ENCODE measurements around the gene ZNF362. TPM values are rescaled to one million over a fixed set of nuclear protein-coding genes. Genes with fewer than 3 reads are reported as not detected.

The ZNF362 gene
- total and polyA plus RNA-seq, 2 experiments from 2014 or later, result 11.0 to 12.9 TPM

DNA sequence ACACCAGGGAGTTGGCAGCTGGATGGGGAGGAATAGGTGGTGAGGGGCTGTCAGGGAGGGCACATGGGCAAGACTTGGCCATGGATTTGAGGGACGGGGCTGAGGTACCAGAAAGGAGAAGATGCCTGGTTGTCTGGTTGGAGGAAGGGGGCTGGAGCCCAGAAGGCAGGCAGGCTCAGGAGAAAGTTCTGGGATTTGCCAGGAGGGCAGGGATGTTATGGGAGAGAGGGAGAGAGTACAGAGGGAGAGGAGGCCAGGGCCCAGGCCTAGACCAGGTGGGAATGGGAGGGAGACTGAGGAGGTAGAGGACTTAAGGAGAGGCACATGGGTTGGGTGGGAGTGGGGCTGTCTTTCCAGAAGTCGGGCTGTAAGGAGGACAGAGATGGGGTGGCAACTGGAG is 60.3 kb downstream of the ZNF362 start (continued):
- TF ChIP-seq STAT1 (IDR thresholded peaks at IDR 0.05; ENCODE audit: unreplicated experiment) (no peak), NANOG (IDR thresholded peaks at IDR 0.05; ENCODE audit: borderline replicate concordance) (no peak), ZNF114 (CRISPR knock-in tag; IDR thresholded peaks at IDR 0.05) (no peak), POLR2AphosphoS5 (IDR thresholded peaks at IDR 0.05; ENCODE audit: low read depth) (no peak)

DNA sequence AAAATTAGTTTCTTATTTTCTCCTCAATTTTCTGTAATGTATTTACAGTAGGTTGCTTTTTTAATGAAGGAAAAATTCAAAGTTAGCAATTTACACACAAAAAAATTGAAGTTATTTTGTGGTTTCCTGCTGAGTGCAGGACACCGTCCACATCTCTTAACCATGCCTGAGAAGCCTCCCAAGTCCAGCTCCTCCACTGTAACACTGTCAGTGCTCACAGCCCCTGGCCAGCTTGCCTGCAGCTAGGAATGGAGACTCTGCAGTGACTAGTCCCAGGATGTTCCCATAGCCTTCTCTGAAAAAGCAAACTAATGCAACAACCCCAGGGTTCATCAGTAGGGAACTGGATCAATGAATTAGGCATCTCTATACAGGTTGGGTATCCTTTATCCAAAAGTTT is 61.1 kb downstream of the ZNF362 start:
- no peaks in the 10 kb centered on the region for H3K4me1 ChIP-seq (ENCODE audit: insufficient read depth)
- H3K36me3 ChIP-seq (ENCODE audit: insufficient read depth), result no peaks in the 10 kb centered on the region
- H2AFZ ChIP-seq, result no peak overlapping the region
- no peaks in the 10 kb centered on the region for H3K9me2 ChIP-seq (ENCODE audit: insufficient read depth)
- H3K4me3 ChIP-seq, result no peak overlapping the region
- H4K20me1 ChIP-seq (replicated peaks; ENCODE audit: insufficient read depth), result no peaks in the 10 kb centered on the region
- no peak for ATAC-seq
- no peak for DNase-seq (ENCODE audit: low spot score)
- TF ChIP-seq STAT1 (IDR thresholded peaks at IDR 0.05; ENCODE audit: unreplicated experiment), result no peak
- TF ChIP-seq EZH2phosphoT487 (IDR thresholded peaks at IDR 0.05; ENCODE audit: unreplicated experiment), result no peak
- TF ChIP-seq, protein P1, sequence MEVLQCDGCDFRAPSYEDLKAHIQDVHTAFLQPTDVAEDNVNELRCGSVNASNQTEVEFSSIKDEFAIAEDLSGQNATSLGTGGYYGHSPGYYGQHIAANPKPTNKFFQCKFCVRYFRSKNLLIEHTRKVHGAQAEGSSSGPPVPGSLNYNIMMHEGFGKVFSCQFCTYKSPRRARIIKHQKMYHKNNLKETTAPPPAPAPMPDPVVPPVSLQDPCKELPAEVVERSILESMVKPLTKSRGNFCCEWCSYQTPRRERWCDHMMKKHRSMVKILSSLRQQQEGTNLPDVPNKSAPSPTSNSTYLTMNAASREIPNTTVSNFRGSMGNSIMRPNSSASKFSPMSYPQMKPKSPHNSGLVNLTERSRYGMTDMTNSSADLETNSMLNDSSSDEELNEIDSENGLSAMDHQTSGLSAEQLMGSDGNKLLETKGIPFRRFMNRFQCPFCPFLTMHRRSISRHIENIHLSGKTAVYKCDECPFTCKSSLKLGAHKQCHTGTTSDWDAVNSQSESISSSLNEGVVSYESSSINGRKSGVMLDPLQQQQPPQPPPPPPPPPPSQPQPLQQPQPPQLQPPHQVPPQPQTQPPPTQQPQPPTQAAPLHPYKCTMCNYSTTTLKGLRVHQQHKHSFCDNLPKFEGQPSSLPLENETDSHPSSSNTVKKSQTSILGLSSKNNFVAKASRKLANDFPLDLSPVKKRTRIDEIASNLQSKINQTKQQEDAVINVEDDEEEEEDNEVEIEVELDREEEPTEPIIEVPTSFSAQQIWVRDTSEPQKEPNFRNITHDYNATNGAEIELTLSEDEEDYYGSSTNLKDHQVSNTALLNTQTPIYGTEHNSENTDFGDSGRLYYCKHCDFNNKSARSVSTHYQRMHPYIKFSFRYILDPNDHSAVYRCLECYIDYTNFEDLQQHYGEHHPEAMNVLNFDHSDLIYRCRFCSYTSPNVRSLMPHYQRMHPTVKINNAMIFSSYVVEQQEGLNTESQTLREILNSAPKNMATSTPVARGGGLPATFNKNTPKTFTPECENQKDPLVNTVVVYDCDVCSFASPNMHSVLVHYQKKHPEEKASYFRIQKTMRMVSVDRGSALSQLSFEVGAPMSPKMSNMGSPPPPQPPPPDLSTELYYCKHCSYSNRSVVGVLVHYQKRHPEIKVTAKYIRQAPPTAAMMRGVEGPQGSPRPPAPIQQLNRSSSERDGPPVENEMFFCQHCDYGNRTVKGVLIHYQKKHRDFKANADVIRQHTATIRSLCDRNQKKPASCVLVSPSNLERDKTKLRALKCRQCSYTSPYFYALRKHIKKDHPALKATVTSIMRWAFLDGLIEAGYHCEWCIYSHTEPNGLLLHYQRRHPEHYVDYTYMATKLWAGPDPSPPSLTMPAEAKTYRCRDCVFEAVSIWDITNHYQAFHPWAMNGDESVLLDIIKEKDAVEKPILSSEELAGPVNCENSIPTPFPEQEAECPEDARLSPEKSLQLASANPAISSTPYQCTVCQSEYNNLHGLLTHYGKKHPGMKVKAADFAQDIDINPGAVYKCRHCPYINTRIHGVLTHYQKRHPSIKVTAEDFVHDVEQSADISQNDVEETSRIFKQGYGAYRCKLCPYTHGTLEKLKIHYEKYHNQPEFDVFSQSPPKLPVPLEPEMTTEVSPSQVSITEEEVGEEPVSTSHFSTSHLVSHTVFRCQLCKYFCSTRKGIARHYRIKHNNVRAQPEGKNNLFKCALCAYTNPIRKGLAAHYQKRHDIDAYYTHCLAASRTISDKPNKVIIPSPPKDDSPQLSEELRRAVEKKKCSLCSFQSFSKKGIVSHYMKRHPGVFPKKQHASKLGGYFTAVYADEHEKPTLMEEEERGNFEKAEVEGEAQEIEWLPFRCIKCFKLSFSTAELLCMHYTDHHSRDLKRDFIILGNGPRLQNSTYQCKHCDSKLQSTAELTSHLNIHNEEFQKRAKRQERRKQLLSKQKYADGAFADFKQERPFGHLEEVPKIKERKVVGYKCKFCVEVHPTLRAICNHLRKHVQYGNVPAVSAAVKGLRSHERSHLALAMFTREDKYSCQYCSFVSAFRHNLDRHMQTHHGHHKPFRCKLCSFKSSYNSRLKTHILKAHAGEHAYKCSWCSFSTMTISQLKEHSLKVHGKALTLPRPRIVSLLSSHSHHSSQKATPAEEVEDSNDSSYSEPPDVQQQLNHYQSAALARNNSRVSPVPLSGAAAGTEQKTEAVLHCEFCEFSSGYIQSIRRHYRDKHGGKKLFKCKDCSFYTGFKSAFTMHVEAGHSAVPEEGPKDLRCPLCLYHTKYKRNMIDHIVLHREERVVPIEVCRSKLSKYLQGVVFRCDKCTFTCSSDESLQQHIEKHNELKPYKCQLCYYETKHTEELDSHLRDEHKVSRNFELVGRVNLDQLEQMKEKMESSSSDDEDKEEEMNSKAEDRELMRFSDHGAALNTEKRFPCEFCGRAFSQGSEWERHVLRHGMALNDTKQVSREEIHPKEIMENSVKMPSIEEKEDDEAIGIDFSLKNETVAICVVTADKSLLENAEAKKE (CRISPR knock-in tag; IDR thresholded peaks at IDR 0.05), result no peak
- no peak for TF ChIP-seq ZNF331 (CRISPR knock-in tag; IDR thresholded peaks at IDR 0.05; ENCODE audit: low read depth)
- no peak for TF ChIP-seq JUNB (IDR thresholded peaks at IDR 0.05; ENCODE audit: unreplicated experiment)
- TF ChIP-seq, protein P2, sequence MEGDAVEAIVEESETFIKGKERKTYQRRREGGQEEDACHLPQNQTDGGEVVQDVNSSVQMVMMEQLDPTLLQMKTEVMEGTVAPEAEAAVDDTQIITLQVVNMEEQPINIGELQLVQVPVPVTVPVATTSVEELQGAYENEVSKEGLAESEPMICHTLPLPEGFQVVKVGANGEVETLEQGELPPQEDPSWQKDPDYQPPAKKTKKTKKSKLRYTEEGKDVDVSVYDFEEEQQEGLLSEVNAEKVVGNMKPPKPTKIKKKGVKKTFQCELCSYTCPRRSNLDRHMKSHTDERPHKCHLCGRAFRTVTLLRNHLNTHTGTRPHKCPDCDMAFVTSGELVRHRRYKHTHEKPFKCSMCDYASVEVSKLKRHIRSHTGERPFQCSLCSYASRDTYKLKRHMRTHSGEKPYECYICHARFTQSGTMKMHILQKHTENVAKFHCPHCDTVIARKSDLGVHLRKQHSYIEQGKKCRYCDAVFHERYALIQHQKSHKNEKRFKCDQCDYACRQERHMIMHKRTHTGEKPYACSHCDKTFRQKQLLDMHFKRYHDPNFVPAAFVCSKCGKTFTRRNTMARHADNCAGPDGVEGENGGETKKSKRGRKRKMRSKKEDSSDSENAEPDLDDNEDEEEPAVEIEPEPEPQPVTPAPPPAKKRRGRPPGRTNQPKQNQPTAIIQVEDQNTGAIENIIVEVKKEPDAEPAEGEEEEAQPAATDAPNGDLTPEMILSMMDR (conservative IDR thresholded peaks at IDR 0.05; ENCODE audit: low read depth in 2 of 2), result no peak
- TF ChIP-seq, protein P3, sequence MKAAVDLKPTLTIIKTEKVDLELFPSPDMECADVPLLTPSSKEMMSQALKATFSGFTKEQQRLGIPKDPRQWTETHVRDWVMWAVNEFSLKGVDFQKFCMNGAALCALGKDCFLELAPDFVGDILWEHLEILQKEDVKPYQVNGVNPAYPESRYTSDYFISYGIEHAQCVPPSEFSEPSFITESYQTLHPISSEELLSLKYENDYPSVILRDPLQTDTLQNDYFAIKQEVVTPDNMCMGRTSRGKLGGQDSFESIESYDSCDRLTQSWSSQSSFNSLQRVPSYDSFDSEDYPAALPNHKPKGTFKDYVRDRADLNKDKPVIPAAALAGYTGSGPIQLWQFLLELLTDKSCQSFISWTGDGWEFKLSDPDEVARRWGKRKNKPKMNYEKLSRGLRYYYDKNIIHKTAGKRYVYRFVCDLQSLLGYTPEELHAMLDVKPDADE (IDR thresholded peaks at IDR 0.05), result no peak
- no peak for TF ChIP-seq NANOG (IDR thresholded peaks at IDR 0.05; ENCODE audit: borderline replicate concordance)
- no peak for TF ChIP-seq POLR2AphosphoS5 (IDR thresholded peaks at IDR 0.05; ENCODE audit: low read depth)
- TF ChIP-seq ZNF114 (CRISPR knock-in tag; IDR thresholded peaks at IDR 0.05), result no peak
- no peak for TF ChIP-seq CREB1 (CRISPR knock-in tag; IDR thresholded peaks at IDR 0.05; ENCODE audit: low read depth)
- TF ChIP-seq, protein P4, sequence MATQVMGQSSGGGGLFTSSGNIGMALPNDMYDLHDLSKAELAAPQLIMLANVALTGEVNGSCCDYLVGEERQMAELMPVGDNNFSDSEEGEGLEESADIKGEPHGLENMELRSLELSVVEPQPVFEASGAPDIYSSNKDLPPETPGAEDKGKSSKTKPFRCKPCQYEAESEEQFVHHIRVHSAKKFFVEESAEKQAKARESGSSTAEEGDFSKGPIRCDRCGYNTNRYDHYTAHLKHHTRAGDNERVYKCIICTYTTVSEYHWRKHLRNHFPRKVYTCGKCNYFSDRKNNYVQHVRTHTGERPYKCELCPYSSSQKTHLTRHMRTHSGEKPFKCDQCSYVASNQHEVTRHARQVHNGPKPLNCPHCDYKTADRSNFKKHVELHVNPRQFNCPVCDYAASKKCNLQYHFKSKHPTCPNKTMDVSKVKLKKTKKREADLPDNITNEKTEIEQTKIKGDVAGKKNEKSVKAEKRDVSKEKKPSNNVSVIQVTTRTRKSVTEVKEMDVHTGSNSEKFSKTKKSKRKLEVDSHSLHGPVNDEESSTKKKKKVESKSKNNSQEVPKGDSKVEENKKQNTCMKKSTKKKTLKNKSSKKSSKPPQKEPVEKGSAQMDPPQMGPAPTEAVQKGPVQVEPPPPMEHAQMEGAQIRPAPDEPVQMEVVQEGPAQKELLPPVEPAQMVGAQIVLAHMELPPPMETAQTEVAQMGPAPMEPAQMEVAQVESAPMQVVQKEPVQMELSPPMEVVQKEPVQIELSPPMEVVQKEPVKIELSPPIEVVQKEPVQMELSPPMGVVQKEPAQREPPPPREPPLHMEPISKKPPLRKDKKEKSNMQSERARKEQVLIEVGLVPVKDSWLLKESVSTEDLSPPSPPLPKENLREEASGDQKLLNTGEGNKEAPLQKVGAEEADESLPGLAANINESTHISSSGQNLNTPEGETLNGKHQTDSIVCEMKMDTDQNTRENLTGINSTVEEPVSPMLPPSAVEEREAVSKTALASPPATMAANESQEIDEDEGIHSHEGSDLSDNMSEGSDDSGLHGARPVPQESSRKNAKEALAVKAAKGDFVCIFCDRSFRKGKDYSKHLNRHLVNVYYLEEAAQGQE (IDR thresholded peaks at IDR 0.05; ENCODE audit: unreplicated experiment), result no peak
- no peak for TF ChIP-seq EZH2 (IDR thresholded peaks at IDR 0.05; ENCODE audit: low read depth, unreplicated experiment)
- Mint-ChIP-seq H3K4me3 (no peak overlapping the region), H3K9me3 (no peaks in the 10 kb centered on the region), H3K4me1 (peaks cover 12% of the 10 kb centered on the region), H3K27ac (no peak overlapping the region), H3K27me3 (ENCODE audit: insufficient read depth, low read depth, poor library complexity) (peaks cover 6% of the 10 kb centered on the region), H3K36me3 (ENCODE audit: low read depth) (no peaks in the 10 kb centered on the region)
- H3K27ac ChIP-seq (ENCODE audit: low read depth), result no peak overlapping the region
- H3F3A ChIP-seq (replicated peaks; ENCODE audit: low read depth), result no peaks in the 10 kb centered on the region
- no peaks in the 10 kb centered on the region for H3K27me3 ChIP-seq (ENCODE audit: insufficient read depth)
- H3K4me2 ChIP-seq, result no peak overlapping the region
- H3K79me2 ChIP-seq (replicated peaks; ENCODE audit: insufficient read depth), result no peaks in the 10 kb centered on the region
